HFFc6 (cell line): Measurements from ENCODE around the gene HEPH. TPM values are rescaled to one million over a fixed set of nuclear protein-coding genes. Genes with fewer than 3 reads are reported as not detected.

Experiments
- DNase-seq: peaks from one replicate; pipeline ENCODE4 v3.0.0-alpha.2; 2018
- H3K27ac Mint-ChIP-seq: 2 replicates; pipeline ENCODE4 v1.8.0; 2020; ENCODE audit warnings: mild to moderate bottlenecking, mixed read lengths
- H3K27me3 Mint-ChIP-seq: 2 replicates; pipeline ENCODE4 v1.8.0; 2021; ENCODE audit warnings: mild to moderate bottlenecking, moderate library complexity, mixed read lengths; ENCODE audit not compliant: insufficient read depth
- H3K36me3 Mint-ChIP-seq: 2 replicates; pipeline ENCODE4 v1.8.0; 2021; ENCODE audit warnings: low read depth, mixed read lengths
- H3K4me1 Mint-ChIP-seq: 2 replicates; pipeline ENCODE4 v1.8.0; 2020; ENCODE audit warnings: low read depth, mixed read lengths
- H3K4me3 Mint-ChIP-seq: 2 replicates; pipeline ENCODE4 v1.8.0; 2020; ENCODE audit warnings: mild to moderate bottlenecking, moderate library complexity, mixed read lengths
- H3K9me3 Mint-ChIP-seq: 2 replicates; pipeline ENCODE4 v1.8.0; 2020; ENCODE audit warnings: mild to moderate bottlenecking, mixed read lengths
- total RNA-seq, 6 experiments: library from RNA; stranded (reverse); fragmentation: NEBNext Ultra II Directional; extraction: Animal tissue kit (Norgen Biotek cat#: 25700); gene quantifications; 2 replicates in 1 of 6; 3 replicates in 5 of 6; pipeline ENCODE4 v1.2.3, GENCODE V29; 2021
- TF ChIP-seq, protein P1 (sequence below): fragments of 200-600 bp; sonication (generic); IDR thresholded peaks from 2 replicates; pipeline ENCODE4 v1.5.0; 2021; ENCODE audit warnings: antibody characterized with exemption, mild to moderate bottlenecking

Gene HEPH
- total RNA-seq, 6 experiments from 2014 or later: not detected

DNA sequence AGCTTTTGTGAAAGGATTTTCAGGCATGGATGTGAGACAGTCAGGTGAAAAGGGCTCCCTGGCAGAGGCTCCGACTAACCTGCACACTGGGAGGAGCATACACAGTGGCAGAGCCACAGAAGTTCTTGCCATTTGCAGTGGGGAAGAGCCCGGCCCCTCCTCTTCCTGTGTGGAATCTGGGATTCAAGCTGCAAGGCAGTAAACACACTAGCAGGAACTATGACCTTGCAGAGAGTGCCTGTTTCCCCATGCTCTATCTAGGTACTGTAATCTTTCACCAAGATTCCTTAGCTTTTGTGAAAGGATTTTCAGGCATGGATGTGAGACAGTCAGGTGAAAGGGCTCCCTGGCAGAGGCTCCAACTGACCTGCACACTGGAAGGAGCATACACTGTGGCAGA lies 19.8 kb upstream of the HEPH start:
- peaks cover 1% of the 10 kb centered on the region; the same call in 1 of the 2 replicates for H3K27me3 Mint-ChIP-seq
- DNase-seq: no peak
- H3K4me1 Mint-ChIP-seq: no peaks in the 10 kb centered on the region
- H3K27ac Mint-ChIP-seq: no peak overlapping the region
- peaks cover 4% of the 10 kb centered on the region; the same call in 1 of the 2 replicates for H3K9me3 Mint-ChIP-seq
- H3K4me3 Mint-ChIP-seq: no peak overlapping the region
- H3K36me3 Mint-ChIP-seq: no peaks in the 10 kb centered on the region
- TF ChIP-seq, protein P1, sequence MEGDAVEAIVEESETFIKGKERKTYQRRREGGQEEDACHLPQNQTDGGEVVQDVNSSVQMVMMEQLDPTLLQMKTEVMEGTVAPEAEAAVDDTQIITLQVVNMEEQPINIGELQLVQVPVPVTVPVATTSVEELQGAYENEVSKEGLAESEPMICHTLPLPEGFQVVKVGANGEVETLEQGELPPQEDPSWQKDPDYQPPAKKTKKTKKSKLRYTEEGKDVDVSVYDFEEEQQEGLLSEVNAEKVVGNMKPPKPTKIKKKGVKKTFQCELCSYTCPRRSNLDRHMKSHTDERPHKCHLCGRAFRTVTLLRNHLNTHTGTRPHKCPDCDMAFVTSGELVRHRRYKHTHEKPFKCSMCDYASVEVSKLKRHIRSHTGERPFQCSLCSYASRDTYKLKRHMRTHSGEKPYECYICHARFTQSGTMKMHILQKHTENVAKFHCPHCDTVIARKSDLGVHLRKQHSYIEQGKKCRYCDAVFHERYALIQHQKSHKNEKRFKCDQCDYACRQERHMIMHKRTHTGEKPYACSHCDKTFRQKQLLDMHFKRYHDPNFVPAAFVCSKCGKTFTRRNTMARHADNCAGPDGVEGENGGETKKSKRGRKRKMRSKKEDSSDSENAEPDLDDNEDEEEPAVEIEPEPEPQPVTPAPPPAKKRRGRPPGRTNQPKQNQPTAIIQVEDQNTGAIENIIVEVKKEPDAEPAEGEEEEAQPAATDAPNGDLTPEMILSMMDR: no peak

DNA sequence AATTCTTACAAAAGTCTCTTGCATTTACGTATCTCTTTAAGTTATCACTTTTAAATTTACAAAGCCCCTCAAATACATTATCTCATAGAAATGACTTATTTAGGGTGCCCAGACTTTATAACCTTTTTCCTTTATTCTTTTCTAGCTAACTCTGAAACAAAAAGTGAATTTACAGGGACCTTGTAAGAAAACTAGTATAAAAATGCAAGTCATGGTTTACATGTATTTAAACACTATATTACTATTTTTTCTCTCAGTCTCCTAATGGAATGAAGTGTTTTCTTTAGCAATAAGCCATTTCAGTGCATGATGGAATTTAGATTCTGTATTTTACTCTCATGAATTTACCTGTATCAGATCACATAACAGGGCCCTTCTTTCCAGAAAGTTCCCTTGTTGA lies 14.5 kb upstream of the HEPH start:
- Mint-ChIP-seq H3K4me1 (no peaks in the 10 kb centered on the region), H3K27ac (no peak overlapping the region), H3K36me3 (no peaks in the 10 kb centered on the region), H3K27me3 (peaks cover 1% of the 10 kb centered on the region; the same call in 1 of the 2 replicates), H3K4me3 (no peak overlapping the region), H3K9me3 (peaks cover 4% of the 10 kb centered on the region; the same call in 1 of the 2 replicates)
- TF ChIP-seq, protein P1: no peak
- DNase-seq: no peak

DNA sequence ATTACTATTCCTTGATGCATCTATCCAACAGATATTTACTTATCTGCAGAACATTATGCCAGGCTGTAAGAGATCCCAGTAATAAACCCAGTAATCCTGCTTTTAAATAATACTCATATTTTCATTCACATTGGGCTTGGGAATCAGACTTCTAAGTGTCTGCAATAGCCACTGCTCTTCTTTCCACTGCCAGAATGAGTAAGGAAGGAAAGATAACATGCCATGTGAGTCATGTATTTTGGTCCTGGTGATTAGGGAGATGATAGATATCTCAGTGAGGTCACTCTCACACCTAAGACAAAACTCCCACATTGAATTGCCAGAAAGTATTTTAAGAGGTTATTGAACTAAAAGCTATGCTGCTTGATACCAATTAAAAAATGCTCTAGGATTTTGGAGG lies 13.9 kb upstream of the HEPH start:
- H3K27me3 Mint-ChIP-seq: peaks cover 1% of the 10 kb centered on the region; the same call in 1 of the 2 replicates
- H3K27ac Mint-ChIP-seq: no peak overlapping the region
- H3K4me3 Mint-ChIP-seq: no peak overlapping the region
- H3K4me1 Mint-ChIP-seq: no peaks in the 10 kb centered on the region
- no peak for DNase-seq
- TF ChIP-seq, protein P1: no peak
- peaks cover 4% of the 10 kb centered on the region; the same call in 1 of the 2 replicates for H3K9me3 Mint-ChIP-seq
- no peaks in the 10 kb centered on the region for H3K36me3 Mint-ChIP-seq

GRCh38 chrX:66162331-66162822 lies 1.7 kb upstream of the HEPH start:
- Mint-ChIP-seq H3K27ac (no peak overlapping the region), H3K27me3 (no peaks in the 10 kb centered on the region), H3K9me3 (peaks cover 5% of the 10 kb centered on the region; the same call in 1 of the 2 replicates), H3K36me3 (no peaks in the 10 kb centered on the region), H3K4me3 (no peak overlapping the region), H3K4me1 (no peaks in the 10 kb centered on the region)
- DNase-seq: no peak
- TF ChIP-seq, protein P1: no peak

DNA sequence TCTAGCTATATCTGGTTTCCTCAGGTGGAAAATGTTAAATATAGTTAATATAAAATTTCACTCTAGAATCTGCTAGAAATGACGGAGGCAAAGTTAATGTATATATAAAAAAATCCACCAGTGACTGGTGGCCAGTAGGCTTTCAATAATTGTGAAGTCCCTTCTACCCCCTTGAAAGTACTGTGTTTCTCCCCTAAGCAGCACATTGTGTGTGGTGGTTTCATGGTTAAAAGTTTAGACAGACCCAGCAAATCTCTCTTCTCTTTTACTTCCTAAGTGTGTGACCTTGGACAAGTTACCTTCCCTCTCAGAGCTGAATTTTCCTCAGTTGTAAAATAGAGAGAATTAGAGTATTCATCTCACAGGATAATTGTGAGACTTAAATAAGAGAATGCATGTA lies 600 bp upstream of the HEPH start:
- H3K36me3 Mint-ChIP-seq: no peaks in the 10 kb centered on the region
- H3K4me1 Mint-ChIP-seq: no peaks in the 10 kb centered on the region
- TF ChIP-seq, protein P1: no peak
- H3K9me3 Mint-ChIP-seq: no peaks in the 10 kb centered on the region
- H3K27ac Mint-ChIP-seq: no peak overlapping the region
- H3K4me3 Mint-ChIP-seq: no peak overlapping the region
- no peaks in the 10 kb centered on the region for H3K27me3 Mint-ChIP-seq
- DNase-seq: no peak

DNA sequence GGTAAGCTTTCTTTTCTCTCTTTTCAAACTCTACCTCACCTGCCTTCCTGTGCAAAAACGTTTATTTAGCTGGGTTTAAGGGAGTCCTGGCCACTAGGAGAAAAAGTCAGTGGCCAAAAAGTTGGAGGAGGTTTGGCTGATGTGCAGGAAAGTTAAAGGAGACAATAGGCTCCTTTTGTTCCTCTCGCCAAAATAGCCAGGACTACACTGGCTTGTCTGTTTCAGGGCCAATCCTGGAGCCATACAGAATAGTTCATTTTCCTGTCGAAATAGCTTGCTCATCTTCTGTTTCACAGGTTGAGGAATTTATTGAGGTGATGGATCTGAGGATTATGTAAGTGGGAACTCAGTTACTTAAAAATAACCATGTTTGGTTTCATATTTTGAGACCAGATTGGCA lies 423 bp downstream of the HEPH start:
- Mint-ChIP-seq H3K4me3 (no peak overlapping the region), H3K9me3 (no peaks in the 10 kb centered on the region), H3K36me3 (no peaks in the 10 kb centered on the region), H3K27me3 (no peaks in the 10 kb centered on the region), H3K4me1 (no peaks in the 10 kb centered on the region), H3K27ac (no peak overlapping the region)
- TF ChIP-seq, protein P1: no peak
- DNase-seq: no peak
